Measurements from ENCODE around the gene FUT7. TPM values are rescaled to one million over a fixed set of nuclear protein-coding genes. Genes with fewer than 3 reads are reported as not detected.

FUT7 gene
- total and polyA plus RNA-seq, 9 of the 15 experiments (the other 6 are each of a cell fraction or from before 2014, with no cell fraction given), result not detected

DNA sequence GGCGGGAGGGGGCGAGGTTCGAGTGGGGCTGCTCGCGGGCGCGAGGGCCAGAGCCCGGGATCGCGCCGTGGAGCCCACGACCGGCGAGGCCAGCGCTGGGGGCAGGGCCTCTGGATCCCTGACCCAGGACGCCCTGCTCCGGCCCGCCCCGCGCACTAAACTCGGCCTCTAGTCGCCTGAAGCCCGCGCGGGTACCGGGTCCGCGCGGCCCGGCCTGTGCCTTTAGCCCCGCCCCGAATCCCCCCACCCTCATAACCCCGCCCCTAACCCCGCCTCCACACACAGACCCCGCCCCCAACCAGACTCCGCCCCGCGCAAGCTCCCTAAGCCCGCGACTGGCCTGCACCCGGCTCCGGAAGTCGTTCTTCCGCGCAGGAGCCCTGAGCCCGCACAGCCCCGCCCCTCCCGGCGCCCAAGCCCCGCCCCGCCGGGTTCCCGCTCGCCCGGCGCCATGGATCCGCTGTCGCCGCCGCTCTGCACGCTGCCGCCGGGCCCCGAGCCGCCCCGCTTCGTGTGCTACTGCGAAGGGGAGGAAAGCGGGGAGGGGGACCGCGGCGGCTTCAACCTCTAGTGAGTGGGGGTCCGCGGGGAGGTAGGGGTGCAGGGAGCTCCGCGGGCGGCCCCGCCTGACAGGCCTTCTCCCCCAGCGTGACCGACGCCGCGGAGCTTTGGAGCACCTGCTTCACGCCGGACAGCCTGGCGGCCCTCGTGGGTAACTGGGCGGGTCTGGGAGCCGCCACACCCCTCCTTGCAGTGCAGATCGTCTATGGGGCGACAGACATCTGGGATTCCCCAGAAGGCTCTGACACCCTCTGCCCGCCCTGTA lies 39.7 kb downstream of the FUT7 start, which contains the start of gene PAXX (continued):
- TF ChIP-seq MEIS2 (IDR thresholded peaks at IDR 0.05; ENCODE audit: partially characterized antibody), result peak; percentile 1
- no peak for TF ChIP-seq DNMT1 (IDR thresholded peaks at IDR 0.05)
- TF ChIP-seq SIX5 (IDR thresholded peaks at IDR 0.05; ENCODE audit: borderline replicate concordance in 1 of 2, insufficient read depth in 1 of 2, low read depth in 1 of 2, low read length in 2 of 2), result no peak
- TF ChIP-seq BCL6 (CRISPR knock-in tag; IDR thresholded peaks at IDR 0.05), result no peak
- no peak for TF ChIP-seq TAF15 (IDR thresholded peaks at IDR 0.05; ENCODE audit: low read depth, low read length)
- no peak for TF ChIP-seq PTBP1 (IDR thresholded peaks at IDR 0.05; ENCODE audit: low read depth, low read length)
- no peak for TF ChIP-seq CHD1 (IDR thresholded peaks at IDR 0.05; ENCODE audit: low read length)
- TF ChIP-seq ATF1 (CRISPR knock-in tag; IDR thresholded peaks at IDR 0.05), result no peak
- TF ChIP-seq ATF1 (tag; IDR thresholded peaks at IDR 0.05), result peak; percentile 27; the same call in 1 of the 2 replicates
- no peak; the same call in 1 of the 2 replicates for TF ChIP-seq NR4A1 (CRISPR knock-in tag; IDR thresholded peaks at IDR 0.05)
- no peak for TF ChIP-seq NR4A1 (tag; IDR thresholded peaks at IDR 0.05)
- TF ChIP-seq NCOR1 (IDR thresholded peaks at IDR 0.05), result 0 out of 2 replicates have a peak, but pooled peaks have one; percentile 1
- TF ChIP-seq GATAD2B (IDR thresholded peaks at IDR 0.05; ENCODE audit: borderline replicate concordance), result peak; percentile 89
- TF ChIP-seq GATAD2A (IDR thresholded peaks at IDR 0.05), result no peak
- TF ChIP-seq ZNF780A (CRISPR knock-in tag; IDR thresholded peaks at IDR 0.05), result no peak
- TF ChIP-seq ZNF695 (CRISPR knock-in tag; IDR thresholded peaks at IDR 0.05), result no peak
- no peak for TF ChIP-seq ZNF253 (CRISPR knock-in tag; conservative IDR thresholded peaks at IDR 0.05)
- peak; percentile 57; the same call in 1 of the 2 replicates for TF ChIP-seq SUPT5H (IDR thresholded peaks at IDR 0.05)
- TF ChIP-seq, protein P1, sequence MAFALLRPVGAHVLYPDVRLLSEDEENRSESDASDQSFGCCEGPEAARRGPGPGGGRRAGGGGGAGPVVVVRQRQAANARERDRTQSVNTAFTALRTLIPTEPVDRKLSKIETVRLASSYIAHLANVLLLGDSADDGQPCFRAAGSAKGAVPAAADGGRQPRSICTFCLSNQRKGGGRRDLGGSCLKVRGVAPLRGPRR (CRISPR knock-in tag; IDR thresholded peaks at IDR 0.05), result no peak
- peak; percentile 43 for TF ChIP-seq ELF1 (tag; IDR thresholded peaks at IDR 0.05)
- no peak for TF ChIP-seq ZNF77 (CRISPR knock-in tag; IDR thresholded peaks at IDR 0.05)
- TF ChIP-seq, protein P2, sequence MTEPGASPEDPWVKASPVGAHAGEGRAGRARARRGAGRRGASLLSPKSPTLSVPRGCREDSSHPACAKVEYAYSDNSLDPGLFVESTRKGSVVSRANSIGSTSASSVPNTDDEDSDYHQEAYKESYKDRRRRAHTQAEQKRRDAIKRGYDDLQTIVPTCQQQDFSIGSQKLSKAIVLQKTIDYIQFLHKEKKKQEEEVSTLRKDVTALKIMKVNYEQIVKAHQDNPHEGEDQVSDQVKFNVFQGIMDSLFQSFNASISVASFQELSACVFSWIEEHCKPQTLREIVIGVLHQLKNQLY (CRISPR knock-in tag; conservative IDR thresholded peaks at IDR 0.05), result no peak
- no peak for TF ChIP-seq HEY1 (CRISPR knock-in tag; IDR thresholded peaks at IDR 0.05; ENCODE audit: borderline replicate concordance)
- 0 out of 2 replicates have a peak, but pooled peaks have one; percentile 23 for TF ChIP-seq KLF1 (tag; IDR thresholded peaks at IDR 0.05)
- TF ChIP-seq MTA3 (IDR thresholded peaks at IDR 0.05; ENCODE audit: borderline replicate concordance), result peak; percentile 1; the same call in 1 of the 2 replicates
- TF ChIP-seq, protein P3, sequence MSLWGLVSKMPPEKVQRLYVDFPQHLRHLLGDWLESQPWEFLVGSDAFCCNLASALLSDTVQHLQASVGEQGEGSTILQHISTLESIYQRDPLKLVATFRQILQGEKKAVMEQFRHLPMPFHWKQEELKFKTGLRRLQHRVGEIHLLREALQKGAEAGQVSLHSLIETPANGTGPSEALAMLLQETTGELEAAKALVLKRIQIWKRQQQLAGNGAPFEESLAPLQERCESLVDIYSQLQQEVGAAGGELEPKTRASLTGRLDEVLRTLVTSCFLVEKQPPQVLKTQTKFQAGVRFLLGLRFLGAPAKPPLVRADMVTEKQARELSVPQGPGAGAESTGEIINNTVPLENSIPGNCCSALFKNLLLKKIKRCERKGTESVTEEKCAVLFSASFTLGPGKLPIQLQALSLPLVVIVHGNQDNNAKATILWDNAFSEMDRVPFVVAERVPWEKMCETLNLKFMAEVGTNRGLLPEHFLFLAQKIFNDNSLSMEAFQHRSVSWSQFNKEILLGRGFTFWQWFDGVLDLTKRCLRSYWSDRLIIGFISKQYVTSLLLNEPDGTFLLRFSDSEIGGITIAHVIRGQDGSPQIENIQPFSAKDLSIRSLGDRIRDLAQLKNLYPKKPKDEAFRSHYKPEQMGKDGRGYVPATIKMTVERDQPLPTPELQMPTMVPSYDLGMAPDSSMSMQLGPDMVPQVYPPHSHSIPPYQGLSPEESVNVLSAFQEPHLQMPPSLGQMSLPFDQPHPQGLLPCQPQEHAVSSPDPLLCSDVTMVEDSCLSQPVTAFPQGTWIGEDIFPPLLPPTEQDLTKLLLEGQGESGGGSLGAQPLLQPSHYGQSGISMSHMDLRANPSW (CRISPR knock-in tag; IDR thresholded peaks at IDR 0.05), result peak; percentile 96
- no peak for TF ChIP-seq COPS2 (conservative IDR thresholded peaks at IDR 0.05)
- TF ChIP-seq ZNF551 (CRISPR knock-in tag; IDR thresholded peaks at IDR 0.05), result no peak
- TF ChIP-seq TAF9B (IDR thresholded peaks at IDR 0.05; ENCODE audit: partially characterized antibody), result no peak
